ENCODE results near the gene INSIG2. TPM values are rescaled to one million over a fixed set of nuclear protein-coding genes. Genes with fewer than 3 reads are reported as not detected.

INSIG2 gene
- total RNA-seq, 1 donor from 2014 or later: 27.6 TPM

GRCh38 chr2:118095610-118096009 is 7.3 kb downstream of the INSIG2 start:
- intact Hi-C loops (cut with micrococcal nuclease): no loop called here

- intact Hi-C loops (cut with micrococcal nuclease): no loop called here
Measured at GRCh38 chr2:118097657-118098056, 9.4 kb downstream of the INSIG2 start.

- intact Hi-C loops (cut with micrococcal nuclease): no loop called here
Measured at GRCh38 chr2:118098307-118099030, 10.2 kb downstream of the INSIG2 start.

- intact Hi-C loops (cut with micrococcal nuclease): loop anchor here (5.0 kb wide), 1 partner anchor 55 kb away; no protein-coding TSS in a partner anchor
Measured at GRCh38 chr2:118102433-118103082, 14.3 kb downstream of the INSIG2 start.

GRCh38 chr2:118103951-118104940 is 16.0 kb downstream of the INSIG2 start:
- intact Hi-C loops (cut with micrococcal nuclease): loop anchor here (1.0 to 5.0 kb wide), 3 partner anchors 10 to 57 kb away; no protein-coding TSS in a partner anchor

GRCh38 chr2:118105497-118105896 is 17.2 kb downstream of the INSIG2 start:
- intact Hi-C loops (cut with micrococcal nuclease): no loop called here

GRCh38 chr2:118106926-118107325 is 18.7 kb downstream of the INSIG2 start:
- intact Hi-C loops (cut with micrococcal nuclease): no loop called here

GRCh38 chr2:118110310-118110709 is 22.0 kb downstream of the INSIG2 start:
- intact Hi-C loops (cut with micrococcal nuclease): no loop called here

- intact Hi-C loops (cut with micrococcal nuclease): no loop called here
Measured at GRCh38 chr2:118110991-118111390, 22.7 kb downstream of the INSIG2 start.

GRCh38 chr2:118112771-118113334 is 24.6 kb downstream of the INSIG2 start:
- intact Hi-C loops (cut with micrococcal nuclease): no loop called here

GRCh38 chr2:118114863-118115262 is 26.6 kb downstream of the INSIG2 start:
- intact Hi-C loops (cut with micrococcal nuclease): no loop called here

GRCh38 chr2:118115761-118116160 is 27.5 kb downstream of the INSIG2 start:
- intact Hi-C loops (cut with micrococcal nuclease): no loop called here

GRCh38 chr2:118118479-118118878 is 30.2 kb downstream of the INSIG2 start:
- intact Hi-C loops (cut with micrococcal nuclease): no loop called here

- intact Hi-C loops (cut with micrococcal nuclease): no loop called here
Measured at GRCh38 chr2:118119158-118119727, 31.0 kb downstream of the INSIG2 start.

GRCh38 chr2:118119761-118120400 is 31.6 kb downstream of the INSIG2 start:
- intact Hi-C loops (cut with micrococcal nuclease): no loop called here

GRCh38 chr2:118120401-118120780 is 32.1 kb downstream of the INSIG2 start:
- intact Hi-C loops (cut with micrococcal nuclease): no loop called here

GRCh38 chr2:118121101-118121500 is 32.8 kb downstream of the INSIG2 start:
- intact Hi-C loops (cut with micrococcal nuclease): no loop called here

GRCh38 chr2:118121986-118122524 is 33.8 kb downstream of the INSIG2 start:
- intact Hi-C loops (cut with micrococcal nuclease): no loop called here

- intact Hi-C loops (cut with micrococcal nuclease): no loop called here
Measured at GRCh38 chr2:118122594-118123281, 34.5 kb downstream of the INSIG2 start.
